Thoracic aorta (tissue), 2 donors: ENCODE results near the gene CCN5. TPM values are rescaled to one million over a fixed set of nuclear protein-coding genes. Genes with fewer than 3 reads are reported as not detected.

Source experiments
- ATAC-seq: fragments of 150-250 bp; one replicate; pipeline ENCODE4 v1.8.0; 2017; ENCODE audit warnings: low read depth; ENCODE audit not compliant: insufficient number of reproducible peaks, low FRiP score
- DNase-seq: peaks from one replicate; pipeline ENCODE4 v3.0.0-alpha.2; 2020; ENCODE audit warnings: low spot score
- H3K27ac ChIP-seq, 2 donors: fragments of 200-600 bp; sonication (generic); 1 replicate in 1 of 2; 2 replicates in 1 of 2; pipeline ENCODE4 v1.5.1; 2016; ENCODE audit warnings: mild to moderate bottlenecking in 2 of 2, moderate library complexity in 2 of 2
- H3K27me3 ChIP-seq: fragments of 200-600 bp; sonication (generic); replicated peaks from 2 replicates; pipeline ENCODE4 v1.6.0; 2016; ENCODE audit warnings: mild to moderate bottlenecking; ENCODE audit not compliant: insufficient read depth
- H3K36me3 ChIP-seq: fragments of 200-600 bp; sonication (generic); one replicate; pipeline ENCODE4 v1.5.1; 2016
- H3K4me1 ChIP-seq, 2 donors: fragments of 200-600 bp; sonication (generic); 1 replicate in 1 of 2; 2 replicates in 1 of 2; pipeline versions ENCODE4 v1.5.1 to v1.6.0; 2016; ENCODE audit warnings: low read depth in 2 of 2, mild to moderate bottlenecking in 1 of 2; ENCODE audit not compliant: control insufficient read depth in 1 of 2
- H3K4me3 ChIP-seq: fragments of 200-600 bp; sonication (generic); 2 replicates; pipeline ENCODE4 v1.5.1; 2016; ENCODE audit warnings: mild to moderate bottlenecking
- H3K9me3 ChIP-seq: fragments of 200-600 bp; sonication (generic); 2 replicates; pipeline ENCODE4 v1.5.1; 2016
- total RNA-seq, 2 donors: library from RNA; depleted of rRNA; stranded (reverse); fragments of >200 nt; gene quantifications; one replicate each; pipeline versions ENCODE4 v1.1.0 to v1.2.3, GENCODE V29; 2016
- TF ChIP-seq, protein P1 (sequence below): fragments of 200-600 bp; sonication (generic); IDR thresholded peaks from one replicate; pipeline ENCODE4 v1.5.1; 2019; ENCODE audit warnings: antibody characterized with exemption

CCN5 gene
- total RNA-seq, 2 donors from 2014 or later, result 652 to 994 TPM

DNA sequence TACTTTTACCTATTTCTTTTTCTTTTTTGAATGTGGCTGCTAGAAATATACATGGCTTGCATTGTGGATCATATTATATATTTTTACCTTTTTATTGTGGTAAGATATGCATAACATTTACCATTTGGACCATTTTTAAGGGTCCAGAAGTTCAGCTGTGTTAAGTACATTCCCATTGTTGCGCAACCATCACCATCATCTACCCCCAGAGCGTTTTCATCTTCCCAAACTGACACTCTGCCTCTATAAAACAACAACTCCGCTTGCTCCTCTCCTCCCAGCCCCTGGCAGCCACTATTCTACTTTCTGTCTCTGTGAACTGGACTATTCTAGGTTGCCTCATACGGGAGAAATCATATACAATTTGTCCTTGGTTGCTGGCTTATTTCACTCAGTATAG is 28.2 kb upstream of the CCN5 start:
- Histone ChIP-seq H3K9me3 (no peaks in the 10 kb centered on the region), H3K4me1 (peaks cover 8 to 42% of the 10 kb centered on the region in 2 donors), H3K4me3 (no peak overlapping the region), H3K36me3 (no peaks in the 10 kb centered on the region), H3K27me3 (no peaks in the 10 kb centered on the region), H3K27ac (no peak overlapping the region)
- TF ChIP-seq, protein P1, sequence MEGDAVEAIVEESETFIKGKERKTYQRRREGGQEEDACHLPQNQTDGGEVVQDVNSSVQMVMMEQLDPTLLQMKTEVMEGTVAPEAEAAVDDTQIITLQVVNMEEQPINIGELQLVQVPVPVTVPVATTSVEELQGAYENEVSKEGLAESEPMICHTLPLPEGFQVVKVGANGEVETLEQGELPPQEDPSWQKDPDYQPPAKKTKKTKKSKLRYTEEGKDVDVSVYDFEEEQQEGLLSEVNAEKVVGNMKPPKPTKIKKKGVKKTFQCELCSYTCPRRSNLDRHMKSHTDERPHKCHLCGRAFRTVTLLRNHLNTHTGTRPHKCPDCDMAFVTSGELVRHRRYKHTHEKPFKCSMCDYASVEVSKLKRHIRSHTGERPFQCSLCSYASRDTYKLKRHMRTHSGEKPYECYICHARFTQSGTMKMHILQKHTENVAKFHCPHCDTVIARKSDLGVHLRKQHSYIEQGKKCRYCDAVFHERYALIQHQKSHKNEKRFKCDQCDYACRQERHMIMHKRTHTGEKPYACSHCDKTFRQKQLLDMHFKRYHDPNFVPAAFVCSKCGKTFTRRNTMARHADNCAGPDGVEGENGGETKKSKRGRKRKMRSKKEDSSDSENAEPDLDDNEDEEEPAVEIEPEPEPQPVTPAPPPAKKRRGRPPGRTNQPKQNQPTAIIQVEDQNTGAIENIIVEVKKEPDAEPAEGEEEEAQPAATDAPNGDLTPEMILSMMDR, result no peak
- ATAC-seq (no peak), DNase-seq (no peak)

DNA sequence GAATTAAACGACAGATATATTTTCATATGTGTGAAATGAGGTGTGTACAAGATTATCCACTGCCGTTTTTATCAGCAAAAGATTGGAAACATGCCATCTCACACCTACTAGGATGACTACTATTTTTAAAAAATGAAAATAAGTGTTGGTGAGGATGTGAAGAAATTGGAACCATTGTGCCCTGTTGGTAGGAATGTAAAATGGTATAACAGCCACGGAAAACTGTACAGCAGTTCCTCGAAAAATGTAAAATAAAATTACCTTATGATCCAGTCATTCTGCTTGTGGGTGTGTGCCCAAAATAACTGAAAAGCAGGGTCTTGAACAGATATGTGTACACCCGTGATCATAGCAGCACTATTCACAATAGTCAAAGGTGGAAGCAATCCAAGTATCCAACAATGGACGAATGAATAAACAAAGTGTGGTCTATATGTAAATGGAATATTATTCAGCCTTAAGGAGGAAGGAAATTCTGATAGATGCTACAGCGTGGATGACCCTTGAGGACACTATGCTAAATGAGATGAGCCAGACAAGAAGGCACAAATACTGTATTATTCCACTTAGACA is 27.0 kb upstream of the CCN5 start:
- Histone ChIP-seq H3K9me3 (no peaks in the 10 kb centered on the region), H3K27me3 (no peaks in the 10 kb centered on the region), H3K4me1 (peaks cover 15 to 51% of the 10 kb centered on the region in 2 donors), H3K36me3 (no peaks in the 10 kb centered on the region), H3K4me3 (no peak overlapping the region), H3K27ac (no peak overlapping the region)
- ATAC-seq (no peak), DNase-seq (no peak)
- TF ChIP-seq, protein P1, result no peak

DNA sequence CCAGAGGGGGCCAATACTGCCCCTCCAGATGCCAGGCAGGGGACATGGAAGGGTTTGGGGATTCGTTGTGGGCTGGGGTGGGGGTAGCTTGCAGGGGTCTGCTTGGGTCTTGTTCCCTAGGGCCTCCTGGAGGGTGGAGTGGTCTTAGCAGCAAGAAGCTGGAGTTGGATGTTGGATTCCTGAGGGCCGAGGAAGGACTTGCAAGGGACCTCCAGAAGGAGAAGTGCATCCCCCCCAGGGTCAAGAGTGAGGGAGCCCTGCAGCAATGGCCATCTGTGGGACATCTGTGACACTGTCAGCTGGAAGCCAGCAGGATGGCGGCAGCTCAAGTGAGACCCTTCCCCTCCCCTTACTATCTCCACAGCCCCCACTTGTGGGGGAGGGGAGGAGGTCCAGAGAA is 25.4 kb upstream of the CCN5 start:
- H3K27ac ChIP-seq, result peak overlapping the region; percentile 92 to 98
- H3K4me3 ChIP-seq, result no peak overlapping the region
- ATAC-seq (no peak), DNase-seq (no peak)
- peaks cover 29 to 66% of the 10 kb centered on the region in 2 donors for H3K4me1 ChIP-seq
- no peaks in the 10 kb centered on the region for H3K36me3 ChIP-seq
- H3K9me3 ChIP-seq, result no peaks in the 10 kb centered on the region
- no peaks in the 10 kb centered on the region for H3K27me3 ChIP-seq
- TF ChIP-seq, protein P1, result no peak

DNA sequence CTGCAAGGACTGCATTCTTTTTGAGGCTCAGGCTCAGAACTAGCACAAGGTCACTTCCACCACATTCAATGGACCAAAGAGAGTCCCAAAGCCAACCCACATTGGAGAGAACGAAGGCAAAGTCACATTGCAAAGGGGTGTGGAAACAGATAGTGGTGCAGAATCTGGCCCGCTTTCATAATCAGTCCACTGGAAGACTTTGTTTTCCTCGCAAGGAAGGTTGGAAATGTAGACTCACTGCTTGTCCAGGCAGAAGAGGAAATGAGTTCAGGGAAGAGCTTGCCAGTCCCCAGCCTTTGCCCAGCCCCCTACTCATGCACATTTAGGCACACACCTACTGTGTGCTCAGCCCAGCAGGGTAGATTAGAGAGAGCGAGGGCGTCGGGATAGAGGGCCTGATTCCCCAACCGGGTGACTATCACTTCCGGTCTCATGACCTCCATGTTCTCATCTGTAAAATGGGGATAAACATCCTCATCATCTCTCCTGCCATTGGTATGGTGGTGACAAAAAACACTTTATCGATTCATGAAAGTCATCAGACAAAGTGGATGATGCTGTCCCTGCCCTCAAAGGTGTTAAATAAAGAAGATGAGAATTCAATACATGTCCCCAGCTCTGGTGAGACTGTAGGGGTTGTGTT is 24.3 kb upstream of the CCN5 start:
- no peaks in the 10 kb centered on the region for H3K27me3 ChIP-seq
- peaks cover 34 to 66% of the 10 kb centered on the region in 2 donors for H3K4me1 ChIP-seq
- no peak for ATAC-seq
- no peaks in the 10 kb centered on the region for H3K9me3 ChIP-seq
- DNase-seq, result no peak
- peak overlapping the region; percentile 92 to 98 for H3K27ac ChIP-seq
- no peaks in the 10 kb centered on the region for H3K36me3 ChIP-seq
- TF ChIP-seq, protein P1, result no peak
- H3K4me3 ChIP-seq, result no peak overlapping the region

DNA sequence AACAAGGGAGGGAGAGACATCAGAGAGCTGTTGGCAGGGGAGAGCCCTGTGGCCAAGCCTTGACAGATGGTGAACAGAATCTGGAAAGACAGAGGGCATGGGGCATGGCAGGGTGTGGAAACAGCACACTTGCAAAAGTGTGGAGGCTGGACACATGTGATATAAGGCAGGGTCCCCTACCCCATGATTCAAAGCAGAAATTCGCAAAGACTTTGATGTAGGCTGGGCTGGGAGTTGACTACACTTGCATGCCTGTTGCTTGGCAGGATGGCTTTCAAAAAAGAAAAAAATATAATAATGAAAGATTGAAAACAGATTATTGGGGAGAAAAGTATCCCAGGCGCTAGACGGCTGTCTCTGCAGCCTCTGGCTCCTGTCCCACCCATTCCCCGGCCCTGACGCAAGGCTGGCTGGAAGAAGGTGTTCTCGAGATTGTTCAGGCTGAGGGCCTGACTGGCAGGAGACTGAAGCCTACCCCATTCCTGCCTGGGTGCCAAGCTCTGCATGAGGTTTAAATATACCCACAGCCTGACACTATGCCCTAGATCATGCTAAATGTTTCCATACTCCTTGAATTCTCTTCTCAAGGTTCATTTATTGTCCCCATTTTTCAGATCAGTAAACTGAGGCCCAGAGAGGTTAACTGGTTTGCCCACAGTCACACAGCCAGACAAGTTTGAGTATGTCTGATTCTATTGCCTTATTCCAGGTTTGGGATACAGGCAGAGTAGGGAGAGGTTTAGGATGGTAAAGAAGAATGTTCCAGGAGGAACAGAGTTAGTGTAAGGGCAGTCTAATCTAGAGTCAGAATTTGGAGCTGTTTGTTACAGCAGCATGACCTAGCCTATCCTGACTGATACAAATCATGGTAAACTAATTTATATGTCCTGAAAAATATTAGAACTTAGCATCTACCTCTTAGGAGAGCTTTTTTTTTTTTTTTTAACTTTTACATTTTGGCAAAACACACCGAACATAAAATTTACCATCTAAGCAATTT is 23.4 kb upstream of the CCN5 start:
- peak overlapping the region; percentile 92 to 98 for H3K27ac ChIP-seq
- DNase-seq (peak; percentile 55), ATAC-seq (peak; percentile 31)
- TF ChIP-seq, protein P1, result no peak
- no peaks in the 10 kb centered on the region for H3K9me3 ChIP-seq
- H3K36me3 ChIP-seq, result no peaks in the 10 kb centered on the region
- H3K4me3 ChIP-seq, result no peak overlapping the region
- H3K27me3 ChIP-seq, result no peaks in the 10 kb centered on the region
- peaks cover 40 to 74% of the 10 kb centered on the region in 2 donors for H3K4me1 ChIP-seq
